CD4-positive, alpha-beta memory T cell (primary cell): ENCODE measurements around the gene XXYLT1. TPM values are rescaled to one million over a fixed set of nuclear protein-coding genes. Genes with fewer than 3 reads are reported as not detected.

ENCODE experiments used
- CTCF ChIA-PET: fragments of 350-600 bp; sonication (Branson Sonifier 250); formaldehyde crosslinking; loops from one replicate; lab custom pipeline; 2021; ENCODE audit warnings: inconsistent platforms; ENCODE audit not compliant: partially characterized antibody; lab: Charles Lee
- POLR2A ChIA-PET: fragments of 350-600 bp; sonication (Branson Sonifier 250); formaldehyde crosslinking; loops from one replicate; lab custom pipeline; 2021; ENCODE audit not compliant: partially characterized antibody; lab: Charles Lee
- DNase-seq, 5 donors: peaks; one replicate each; pipeline versions ENCODE4 v3.0.0 to v3.0.0-alpha.2; 2020 to 2022; ENCODE audit warnings: mixed read lengths in 1 of 5
- H3K27ac ChIP-seq: one replicate; pipeline ENCODE4 v1.7.0; 2013; ENCODE audit warnings: low read depth, low read length
- H3K27me3 ChIP-seq: 2 replicates; pipeline ENCODE4 v1.7.0; 2013; ENCODE audit warnings: mild to moderate bottlenecking, low read length, moderate library complexity; ENCODE audit not compliant: insufficient read depth
- H3K36me3 ChIP-seq: 2 replicates; pipeline ENCODE4 v1.7.0; 2013; ENCODE audit warnings: mild to moderate bottlenecking, low read length, moderate library complexity; ENCODE audit not compliant: insufficient read depth
- H3K4me1 ChIP-seq: 2 replicates; pipeline ENCODE4 v1.7.0; 2013; ENCODE audit warnings: mild to moderate bottlenecking, low read length, moderate library complexity; ENCODE audit not compliant: insufficient read depth
- H3K4me3 ChIP-seq, 2 donors: one replicate each; pipeline ENCODE4 v1.7.0; 2013; ENCODE audit warnings: low read length in 2 of 2, mild to moderate bottlenecking in 1 of 2
- H3K9me3 ChIP-seq, 2 donors: one replicate each; pipeline ENCODE4 v1.7.0; 2013; ENCODE audit warnings: low read length in 2 of 2, control low read depth in 1 of 2; ENCODE audit not compliant: control insufficient read depth in 1 of 2
- H3K27ac Mint-ChIP-seq, 7 donors: one replicate each; pipeline ENCODE4 v1.8.0; 2020 to 2021; ENCODE audit warnings: mixed read lengths in 7 of 7, mild to moderate bottlenecking in 6 of 7, inconsistent platforms in 3 of 7, moderate library complexity in 3 of 7
- H3K27me3 Mint-ChIP-seq, 2 donors: one replicate each; pipeline ENCODE4 v1.8.0; 2020 to 2021; ENCODE audit warnings: mixed read lengths in 2 of 2
- H3K36me3 Mint-ChIP-seq, 2 donors: one replicate each; pipeline ENCODE4 v1.8.0; 2020 to 2021; ENCODE audit warnings: mixed read lengths in 2 of 2, inconsistent platforms in 1 of 2, mild to moderate bottlenecking in 1 of 2
- H3K4me1 Mint-ChIP-seq, 4 donors: one replicate each; pipeline ENCODE4 v1.8.0; 2020 to 2021; ENCODE audit warnings: mixed read lengths in 4 of 4, mild to moderate bottlenecking in 1 of 4
- H3K4me3 Mint-ChIP-seq, 8 donors: one replicate each; pipeline ENCODE4 v1.8.0; 2020 to 2021; ENCODE audit warnings: mixed read lengths in 8 of 8, mild to moderate bottlenecking in 7 of 8, moderate library complexity in 6 of 8, inconsistent platforms in 3 of 8
- H3K9me3 Mint-ChIP-seq, 8 donors: one replicate each; pipeline ENCODE4 v1.8.0; 2020 to 2021; ENCODE audit warnings: mixed read lengths in 8 of 8, mild to moderate bottlenecking in 5 of 8, inconsistent platforms in 3 of 8, moderate library complexity in 1 of 8
- intact Hi-C: fragments of 100-400 bp; cut with micrococcal nuclease; formaldehyde crosslinking; loops from one replicate; pipeline ENCODE4 v1.15.1; 2023
- polyA plus RNA-seq, 2 donors: library from polyadenylated mRNA; unstranded; fragments of 300-500 nt; fragmentation: Illumina TruSeq; gene quantifications; one replicate each; pipeline ENCODE4 v1.2.3, GENCODE V29; 2021
- total RNA-seq, 2 experiments: library from RNA; stranded (reverse); gene quantifications; one replicate each; pipeline ENCODE4 v1.2.3, GENCODE V29; 2021

Gene XXYLT1
- total and polyA plus RNA-seq, 4 experiments from 2014 or later, result 3.9 to 6.3 (median 4.3) TPM

GRCh38 chr3:195172896-195173295, 98.1 kb downstream of the XXYLT1 start:
- POLR2A ChIA-PET, result no interaction called here

GRCh38 chr3:195172039-195172684, 98.8 kb downstream of the XXYLT1 start:
- Mint-ChIP-seq H3K4me3 (no peak overlapping the region), H3K4me1 (peaks cover 0 to 4% (median 0%) of the 10 kb centered on the region in 4 donors), H3K27me3 (no peaks in the 10 kb centered on the region), H3K36me3 (peaks cover 0 to 10% of the 10 kb centered on the region in 2 donors), H3K9me3 (no peaks in the 10 kb centered on the region), H3K27ac (peak overlapping the region in 1 of 7 donors; percentile 68)
- DNase-seq, result no peak
- ChIA-PET POLR2A (no interaction called here), CTCF (interaction anchor here (1.3 kb wide), 1 partner anchor 9 kb away, joined by 3 read pairs; no protein-coding TSS in a partner anchor)
- intact Hi-C loops, result no loop called here
- H3K4me3 ChIP-seq, result no peak overlapping the region
- H3K36me3 ChIP-seq, result no peaks in the 10 kb centered on the region
- H3K27me3 ChIP-seq, result no peaks in the 10 kb centered on the region
- no peak overlapping the region for H3K27ac ChIP-seq
- no peaks in the 10 kb centered on the region for H3K4me1 ChIP-seq
- H3K9me3 ChIP-seq, result no peaks in the 10 kb centered on the region

More at GRCh38 chr3:195172896-195173295, 98.1 kb downstream of the XXYLT1 start:
- CTCF ChIA-PET, result interaction anchor here (1.3 kb wide), 1 partner anchor 8 kb away, joined by 3 read pairs; no protein-coding TSS in a partner anchor
- H3K4me1 Mint-ChIP-seq, result peaks cover 0 to 4% (median under 1%) of the 10 kb centered on the region in 4 donors
- intact Hi-C loops, result no loop called here
- Histone ChIP-seq H3K27ac (no peak overlapping the region), H3K4me3 (no peak overlapping the region), H3K36me3 (no peaks in the 10 kb centered on the region), H3K9me3 (no peaks in the 10 kb centered on the region), H3K4me1 (no peaks in the 10 kb centered on the region), H3K27me3 (no peaks in the 10 kb centered on the region)
- no peak for DNase-seq
- H3K36me3 Mint-ChIP-seq, result peaks cover 0 to 12% of the 10 kb centered on the region in 2 donors
- H3K4me3 Mint-ChIP-seq, result no peak overlapping the region
- no peaks in the 10 kb centered on the region for H3K27me3 Mint-ChIP-seq
- no peaks in the 10 kb centered on the region for H3K9me3 Mint-ChIP-seq
- H3K27ac Mint-ChIP-seq, result peak overlapping the region in 1 of 7 donors; percentile 68

- Histone ChIP-seq H3K4me1 (no peaks in the 10 kb centered on the region), H3K27me3 (no peaks in the 10 kb centered on the region), H3K4me3 (no peak overlapping the region), H3K9me3 (no peaks in the 10 kb centered on the region), H3K36me3 (no peaks in the 10 kb centered on the region), H3K27ac (no peak overlapping the region)
- H3K4me1 Mint-ChIP-seq, result peaks cover 0 to 4% (median 0%) of the 10 kb centered on the region in 4 donors
- CTCF ChIA-PET, result no interaction called here
- H3K4me3 Mint-ChIP-seq, result no peak overlapping the region
- H3K27ac Mint-ChIP-seq, result no peak overlapping the region
- H3K9me3 Mint-ChIP-seq, result no peaks in the 10 kb centered on the region
- intact Hi-C loops, result no loop called here
- POLR2A ChIA-PET, result no interaction called here
- H3K27me3 Mint-ChIP-seq, result no peaks in the 10 kb centered on the region
- no peak for DNase-seq
- H3K36me3 Mint-ChIP-seq, result peaks cover 0 to 8% of the 10 kb centered on the region in 2 donors
Measured at GRCh38 chr3:195171093-195171873, 99.7 kb downstream of the XXYLT1 start.

GRCh38 chr3:195170496-195170895, 100.5 kb downstream of the XXYLT1 start:
- no peak overlapping the region for H3K4me3 Mint-ChIP-seq
- DNase-seq, result no peak
- peaks cover 0 to 4% (median under 1%) of the 10 kb centered on the region in 4 donors for H3K4me1 Mint-ChIP-seq
- Histone ChIP-seq H3K4me1 (no peaks in the 10 kb centered on the region), H3K27ac (no peak overlapping the region), H3K36me3 (no peaks in the 10 kb centered on the region), H3K27me3 (no peaks in the 10 kb centered on the region), H3K4me3 (no peak overlapping the region), H3K9me3 (no peaks in the 10 kb centered on the region)
- peaks cover 0 to 7% of the 10 kb centered on the region in 2 donors for H3K36me3 Mint-ChIP-seq
- H3K27ac Mint-ChIP-seq, result no peak overlapping the region
- intact Hi-C loops, result no loop called here
- ChIA-PET CTCF (no interaction called here), POLR2A (no interaction called here)
- H3K27me3 Mint-ChIP-seq, result no peaks in the 10 kb centered on the region
- H3K9me3 Mint-ChIP-seq, result no peaks in the 10 kb centered on the region

GRCh38 chr3:195169011-195169649, 101.8 kb downstream of the XXYLT1 start:
- Mint-ChIP-seq H3K27me3 (no peaks in the 10 kb centered on the region), H3K27ac (no peak overlapping the region), H3K4me1 (peaks cover 0 to 2% (median under 1%) of the 10 kb centered on the region in 4 donors), H3K9me3 (no peaks in the 10 kb centered on the region), H3K36me3 (no peaks in the 10 kb centered on the region), H3K4me3 (no peak overlapping the region)
- Histone ChIP-seq H3K4me1 (no peaks in the 10 kb centered on the region), H3K4me3 (no peak overlapping the region), H3K27ac (no peak overlapping the region), H3K36me3 (no peaks in the 10 kb centered on the region), H3K9me3 (no peaks in the 10 kb centered on the region), H3K27me3 (no peaks in the 10 kb centered on the region)
- CTCF ChIA-PET, result no interaction called here
- intact Hi-C loops, result no loop called here
- POLR2A ChIA-PET, result no interaction called here
- DNase-seq, result no peak

GRCh38 chr3:195168009-195168762, 102.8 kb downstream of the XXYLT1 start:
- intact Hi-C loops, result no loop called here
- H3K27ac ChIP-seq, result no peak overlapping the region
- peak overlapping the region in 2 of 7 donors; percentile 35 to 39 for H3K27ac Mint-ChIP-seq
- ChIA-PET CTCF (no interaction called here), POLR2A (no interaction called here)
- no peak overlapping the region for H3K4me3 ChIP-seq
- H3K4me1 Mint-ChIP-seq, result peaks cover 6 to 9% (median 8%) of the 10 kb centered on the region in 4 donors
- DNase-seq, result no peak
- no peaks in the 10 kb centered on the region for H3K27me3 Mint-ChIP-seq
- H3K36me3 ChIP-seq, result no peaks in the 10 kb centered on the region
- H3K9me3 Mint-ChIP-seq, result no peaks in the 10 kb centered on the region
- H3K36me3 Mint-ChIP-seq, result no peaks in the 10 kb centered on the region
- no peak overlapping the region for H3K4me3 Mint-ChIP-seq
- peaks cover 3% of the 10 kb centered on the region for H3K4me1 ChIP-seq
- H3K27me3 ChIP-seq, result no peaks in the 10 kb centered on the region
- H3K9me3 ChIP-seq, result no peaks in the 10 kb centered on the region
